ENCODE data around the gene MANEAL. TPM values are rescaled to one million over a fixed set of nuclear protein-coding genes. Genes with fewer than 3 reads are reported as not detected.
A peak's percentile ranks its signal among the peaks of the same experiment; 100 is the strongest.

Gene MANEAL
- total RNA-seq, result under 1 TPM; 0.69 to 0.74 TPM

DNA sequence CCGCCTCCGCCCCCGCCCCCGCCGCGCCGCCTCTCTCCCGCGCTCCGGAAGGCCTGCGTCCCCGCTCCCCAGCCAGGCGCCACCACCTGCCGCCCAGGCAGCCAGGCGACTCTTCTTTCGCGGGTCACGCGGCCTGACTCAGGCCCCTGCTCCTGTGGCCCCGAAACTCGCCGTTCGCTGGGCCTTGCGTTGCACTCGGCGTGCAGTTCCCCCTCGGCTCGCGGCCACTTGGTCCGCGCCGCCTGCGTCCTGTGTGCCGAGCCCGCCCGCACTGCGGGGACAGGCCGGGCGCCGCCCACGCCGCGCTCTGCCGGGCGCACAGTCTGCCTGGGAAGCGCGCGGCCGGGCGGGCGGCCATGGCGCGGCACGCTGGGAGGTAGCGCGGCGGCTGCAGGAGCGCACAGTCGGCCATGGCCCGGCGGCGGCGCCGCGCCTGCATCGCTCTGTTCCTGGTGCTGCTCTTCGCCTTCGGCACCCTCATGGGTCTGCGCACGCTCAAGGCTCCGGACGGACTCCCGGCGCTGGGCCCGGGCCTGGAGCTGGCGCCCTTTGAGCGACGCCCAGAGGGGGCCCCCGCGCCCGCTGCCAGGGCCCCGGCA is at the start of gene MANEAL:
Gene MANEAL, plus strand, starts transcription at position 75 of the 599 bp plus-strand sequence. Its CDS starts 336 bp downstream, at position 411.
- Mint-ChIP-seq H3K4me3 (peak within 1 kb of the TSS; percentile 64), H3K9me3 (no peaks in the 10 kb centered on the region), H3K4me1 (ENCODE audit: low read depth) (peaks cover 11% of the 10 kb centered on the region), H3K36me3 (ENCODE audit: low read depth) (no peaks in the 10 kb centered on the region), H3K27me3 (ENCODE audit: low read depth) (peaks cover 35% of the 10 kb centered on the region), H3K27ac (no peak within 1 kb of the TSS)
- intact Hi-C loops (cut with micrococcal nuclease), result loop anchor here (2.0 kb wide), 1 partner anchor 29 kb away; the partner anchor contains the start of gene EPHA10
- DNase-seq, result peak; percentile 17
- CTCF ChIA-PET, result interaction anchor here (1.0 kb wide), 1 partner anchor 320 kb away, joined by 4 read pairs; the partner anchor contains the start of gene ZC3H12A

DNA sequence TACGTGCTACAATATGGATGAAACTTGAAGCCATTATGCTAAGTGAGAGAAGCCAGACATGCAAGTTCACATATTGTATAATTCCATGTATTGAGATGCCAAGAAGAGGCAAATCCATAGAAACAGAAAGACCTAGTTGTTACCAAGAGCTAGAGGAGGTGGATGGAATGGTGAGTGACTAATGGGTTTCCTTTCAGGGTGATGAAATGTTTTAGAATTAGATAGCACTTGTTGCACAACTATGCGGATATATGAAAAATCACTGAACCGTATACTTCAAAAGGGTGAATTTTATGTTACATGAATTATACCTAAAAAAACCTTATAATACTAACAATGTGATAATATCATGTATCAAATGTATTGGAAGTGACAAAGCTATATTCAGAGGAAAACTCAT is 46.8 kb upstream of the MANEAL start:
- CTCF ChIA-PET, result interaction anchor here (0.6 to 0.8 kb wide), 2 partner anchors 17 to 27 kb away, joined by 3 read pairs; no protein-coding TSS in a partner anchor
- H3K9me3 Mint-ChIP-seq, result peaks cover 2% of the 10 kb centered on the region
- H3K27me3 Mint-ChIP-seq (ENCODE audit: low read depth), result peaks cover 20% of the 10 kb centered on the region

DNA sequence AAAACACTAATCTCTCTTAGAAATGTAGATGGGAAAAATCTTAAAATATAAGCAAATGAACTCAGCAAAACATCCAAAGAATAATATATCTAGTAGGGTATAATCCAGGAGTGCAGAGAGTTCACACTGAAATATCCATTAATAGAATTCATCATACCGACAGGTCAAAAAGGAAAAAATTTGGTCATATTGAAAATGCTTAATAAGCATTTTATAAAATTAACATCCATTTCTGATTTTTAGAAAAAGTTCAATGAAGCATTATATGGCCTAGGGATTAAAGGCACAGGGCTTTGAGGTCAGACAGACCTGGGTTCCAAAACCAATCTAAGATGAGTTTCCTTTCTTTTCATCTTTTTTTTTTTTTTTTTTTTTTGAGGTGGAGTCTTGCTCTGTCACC is 45.1 kb upstream of the MANEAL start:
- CTCF ChIA-PET, result no interaction called here
- intact Hi-C loops (cut with micrococcal nuclease), result no loop called here
- Mint-ChIP-seq H3K9me3 (peaks cover 2% of the 10 kb centered on the region), H3K4me3 (no peak overlapping the region), H3K27me3 (ENCODE audit: low read depth) (peaks cover 27% of the 10 kb centered on the region), H3K4me1 (ENCODE audit: low read depth) (peaks cover 7% of the 10 kb centered on the region), H3K36me3 (ENCODE audit: low read depth) (no peaks in the 10 kb centered on the region), H3K27ac (no peak overlapping the region)
- no peak for DNase-seq

More for the DNA sequence above, 46.8 kb upstream of the MANEAL start:
- no peak for DNase-seq
- Mint-ChIP-seq H3K27ac (no peak overlapping the region), H3K4me3 (no peak overlapping the region), H3K4me1 (ENCODE audit: low read depth) (peaks cover 1% of the 10 kb centered on the region), H3K36me3 (ENCODE audit: low read depth) (no peaks in the 10 kb centered on the region)
- intact Hi-C loops (cut with micrococcal nuclease), result no loop called here

GRCh38 chr1:37752213-37752582 is 41.4 kb upstream of the MANEAL start:
- Mint-ChIP-seq H3K27ac (no peak overlapping the region), H3K27me3 (ENCODE audit: low read depth) (peaks cover 37% of the 10 kb centered on the region), H3K4me3 (peak overlapping the region; percentile 66), H3K9me3 (no peaks in the 10 kb centered on the region), H3K4me1 (ENCODE audit: low read depth) (peaks cover 19% of the 10 kb centered on the region), H3K36me3 (ENCODE audit: low read depth) (no peaks in the 10 kb centered on the region)
- intact Hi-C loops (cut with micrococcal nuclease), result no loop called here
- CTCF ChIA-PET, result no interaction called here
- no peak for DNase-seq

DNA sequence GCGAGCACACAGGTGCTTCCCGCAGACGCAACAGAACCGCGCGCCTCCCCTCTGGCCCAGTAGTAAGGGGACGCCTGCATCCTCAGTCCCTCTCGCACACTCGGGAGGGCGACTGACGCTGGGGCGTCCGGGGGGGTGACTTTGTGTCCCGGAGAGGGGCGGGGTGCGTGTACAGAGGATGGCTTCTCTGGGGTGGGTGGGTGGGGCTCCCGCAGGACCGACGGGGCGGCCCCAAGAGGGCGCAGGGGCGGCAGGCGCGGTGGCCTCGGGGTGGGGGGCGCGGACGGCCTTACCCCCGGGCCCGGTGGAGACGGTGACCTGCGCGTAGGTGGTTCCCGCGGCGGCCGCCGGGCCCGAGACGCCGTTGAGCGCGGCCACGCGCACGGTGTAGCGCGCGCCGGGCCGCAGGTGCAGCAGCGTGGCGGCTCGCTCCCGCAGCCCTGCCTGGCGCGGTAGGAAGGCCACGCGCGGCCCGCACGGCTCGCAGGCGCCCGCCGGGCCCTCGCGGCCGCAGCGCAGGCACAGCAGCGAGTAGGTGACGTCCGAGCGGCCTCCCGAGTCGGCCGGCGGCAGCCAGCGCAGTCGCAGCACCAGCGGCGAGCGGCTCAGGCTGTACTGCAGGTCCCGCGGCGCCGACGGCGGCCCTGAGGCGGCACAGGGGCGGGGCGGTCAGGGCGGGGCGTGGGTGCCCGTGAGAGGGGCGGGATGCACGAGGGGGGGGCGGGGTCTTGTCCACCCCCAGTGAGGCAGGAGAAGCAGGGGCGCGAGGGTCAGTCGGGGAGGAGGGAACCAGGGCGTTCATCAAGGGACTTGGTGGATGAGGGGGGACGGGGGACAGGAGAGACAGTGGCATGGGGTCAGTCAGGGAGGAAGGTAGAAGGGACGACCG is 40.8 kb upstream of the MANEAL start:
- CTCF ChIA-PET, result no interaction called here
- Mint-ChIP-seq H3K27me3 (ENCODE audit: low read depth) (peaks cover 35% of the 10 kb centered on the region), H3K27ac (no peak overlapping the region), H3K36me3 (ENCODE audit: low read depth) (no peaks in the 10 kb centered on the region), H3K4me1 (ENCODE audit: low read depth) (peaks cover 19% of the 10 kb centered on the region), H3K9me3 (no peaks in the 10 kb centered on the region), H3K4me3 (peak overlapping the region; percentile 66)
- peak; percentile 15 for DNase-seq
- intact Hi-C loops (cut with micrococcal nuclease), result no loop called here

- H3K9me3 Mint-ChIP-seq, result no peaks in the 10 kb centered on the region
- CTCF ChIA-PET, result no interaction called here
- DNase-seq, result no peak
- H3K27me3 Mint-ChIP-seq (ENCODE audit: low read depth), result peaks cover 34% of the 10 kb centered on the region
- intact Hi-C loops (cut with micrococcal nuclease), result loop anchor here (2.0 kb wide), 1 partner anchor 61 kb away; the partner anchor contains the start of gene CDCA8
- peaks cover 19% of the 10 kb centered on the region for H3K4me1 Mint-ChIP-seq (ENCODE audit: low read depth)
- H3K4me3 Mint-ChIP-seq, result peak overlapping the region; percentile 53
- no peak overlapping the region for H3K27ac Mint-ChIP-seq
- H3K36me3 Mint-ChIP-seq (ENCODE audit: low read depth), result no peaks in the 10 kb centered on the region
Measured at GRCh38 chr1:37753473-37754321, 40.0 kb upstream of the MANEAL start.

GRCh38 chr1:37755290-37755689 is 38.4 kb upstream of the MANEAL start:
- Mint-ChIP-seq H3K9me3 (no peaks in the 10 kb centered on the region), H3K4me1 (ENCODE audit: low read depth) (peaks cover 19% of the 10 kb centered on the region), H3K27ac (no peak overlapping the region), H3K36me3 (ENCODE audit: low read depth) (no peaks in the 10 kb centered on the region), H3K27me3 (ENCODE audit: low read depth) (peaks cover 30% of the 10 kb centered on the region), H3K4me3 (no peak overlapping the region)
- intact Hi-C loops (cut with micrococcal nuclease), result loop anchor here (2.0 kb wide), 1 partner anchor 62 kb away; the partner anchor contains the start of gene CDCA8
- peak; percentile 65 for DNase-seq
- CTCF ChIA-PET, result no interaction called here

DNA sequence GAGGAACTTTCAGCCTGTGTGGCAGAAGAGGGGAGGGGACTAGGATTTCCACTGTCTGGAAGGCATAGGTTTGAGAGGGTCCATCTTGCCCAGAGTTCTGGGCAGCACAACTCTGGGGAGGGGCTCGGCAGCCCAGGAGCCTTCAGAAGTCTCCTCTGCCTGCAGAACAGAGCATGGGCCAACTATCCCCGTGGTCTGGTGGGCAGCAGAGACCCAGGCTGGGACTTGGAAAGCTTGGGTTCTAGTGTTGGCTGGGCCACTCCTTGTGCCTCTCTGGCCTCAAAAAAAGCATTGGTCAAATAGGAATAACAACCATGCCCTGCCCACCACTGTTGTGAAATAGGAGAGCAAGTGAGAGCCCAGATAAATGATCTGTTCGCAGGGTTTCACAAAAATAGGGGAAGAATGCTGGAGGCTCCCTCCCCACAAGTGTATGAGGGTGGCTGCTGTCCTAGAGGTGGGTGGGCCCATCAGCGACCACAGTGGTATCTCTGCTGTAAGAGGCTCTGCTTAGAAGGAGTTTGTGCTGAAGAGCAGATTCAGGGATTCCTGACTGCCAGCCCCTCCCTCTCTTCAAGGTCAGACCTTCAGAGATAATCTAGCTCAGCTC is 37.6 kb upstream of the MANEAL start:
- Mint-ChIP-seq H3K4me3 (no peak overlapping the region), H3K4me1 (ENCODE audit: low read depth) (peaks cover 19% of the 10 kb centered on the region)
- intact Hi-C loops (cut with micrococcal nuclease), result loop anchor here (2.0 kb wide), 1 partner anchor 63 kb away; the partner anchor contains the start of gene CDCA8

GRCh38 chr1:37759451-37759850 is 34.2 kb upstream of the MANEAL start:
- intact Hi-C loops (cut with micrococcal nuclease), result no loop called here
- DNase-seq, result no peak
- H3K9me3 Mint-ChIP-seq, result no peaks in the 10 kb centered on the region
- H3K27ac Mint-ChIP-seq, result no peak overlapping the region
- no peak overlapping the region for H3K4me3 Mint-ChIP-seq
- peaks cover 12% of the 10 kb centered on the region for H3K4me1 Mint-ChIP-seq (ENCODE audit: low read depth)
- peaks cover 33% of the 10 kb centered on the region for H3K27me3 Mint-ChIP-seq (ENCODE audit: low read depth)
- no peaks in the 10 kb centered on the region for H3K36me3 Mint-ChIP-seq (ENCODE audit: low read depth)
- CTCF ChIA-PET, result no interaction called here

More for the DNA sequence above, 37.6 kb upstream of the MANEAL start:
- Mint-ChIP-seq H3K36me3 (ENCODE audit: low read depth) (no peaks in the 10 kb centered on the region), H3K27ac (no peak overlapping the region), H3K27me3 (ENCODE audit: low read depth) (peaks cover 26% of the 10 kb centered on the region), H3K9me3 (no peaks in the 10 kb centered on the region)
- DNase-seq, result no peak
- CTCF ChIA-PET, result no interaction called here

GRCh38 chr1:37761416-37762095 is 32.1 kb upstream of the MANEAL start:
- Mint-ChIP-seq H3K9me3 (no peaks in the 10 kb centered on the region), H3K27me3 (ENCODE audit: low read depth) (peaks cover 44% of the 10 kb centered on the region), H3K4me3 (no peak overlapping the region), H3K27ac (no peak overlapping the region), H3K36me3 (ENCODE audit: low read depth) (no peaks in the 10 kb centered on the region), H3K4me1 (ENCODE audit: low read depth) (peaks cover 21% of the 10 kb centered on the region)
- CTCF ChIA-PET, result no interaction called here
- intact Hi-C loops (cut with micrococcal nuclease), result no loop called here
- no peak for DNase-seq

- H3K4me3 Mint-ChIP-seq, result no peak overlapping the region
- H3K27ac Mint-ChIP-seq, result no peak overlapping the region
- peaks cover 50% of the 10 kb centered on the region for H3K27me3 Mint-ChIP-seq (ENCODE audit: low read depth)
- H3K36me3 Mint-ChIP-seq (ENCODE audit: low read depth), result no peaks in the 10 kb centered on the region
- DNase-seq, result no peak
- intact Hi-C loops (cut with micrococcal nuclease), result no loop called here
- CTCF ChIA-PET, result interaction anchor here (0.5 kb wide), 1 partner anchor 308 kb away, joined by 5 read pairs; no protein-coding TSS in a partner anchor
- H3K4me1 Mint-ChIP-seq (ENCODE audit: low read depth), result peaks cover 23% of the 10 kb centered on the region
- H3K9me3 Mint-ChIP-seq, result no peaks in the 10 kb centered on the region
Measured at GRCh38 chr1:37762516-37762915, 31.1 kb upstream of the MANEAL start.

Data from activated naive CD4-positive, alpha-beta T cell treated with anti-CD3 and anti-CD28 coated beads for 36 hours (primary cell).